NT2/D1 (cell line): ENCODE results near the gene PAX2.

Source experiments
- DNase-seq: peaks from one replicate; pipeline ENCODE4 v3.0.0-alpha.2; 2011; ENCODE audit warnings: low read depth, low spot score
- H3K27me3 ChIP-seq: 2 replicates; pipeline ENCODE4 v1.6.0; 2011; ENCODE audit warnings: mild to moderate bottlenecking; ENCODE audit not compliant: insufficient read length, insufficient read depth
- H3K36me3 ChIP-seq: 2 replicates; pipeline ENCODE4 v1.6.1; 2011; ENCODE audit warnings: mild to moderate bottlenecking, low read length, mixed read lengths; ENCODE audit not compliant: insufficient read depth, insufficient read length
- H3K4me1 ChIP-seq: 2 replicates; pipeline ENCODE4 v1.5.1; 2011; ENCODE audit not compliant: insufficient read depth, insufficient read length
- H3K4me3 ChIP-seq: 2 replicates; pipeline ENCODE4 v1.5.1; 2011; ENCODE audit warnings: low read depth; ENCODE audit not compliant: insufficient read length
- H3K9ac ChIP-seq: 2 replicates; pipeline ENCODE4 v1.6.0; 2011; ENCODE audit warnings: low read depth; ENCODE audit not compliant: insufficient read length
- H3K9me3 ChIP-seq: 2 replicates; pipeline ENCODE4 v1.5.1; 2011; ENCODE audit warnings: mild to moderate bottlenecking, low read length; ENCODE audit not compliant: insufficient read depth
- SUZ12 ChIP-seq: IDR thresholded peaks from 2 replicates; pipeline ENCODE4 v1.6.1; 2011; ENCODE audit not compliant: insufficient read length, insufficient read depth; ENCODE audit errors: extremely low read depth
- YY1 ChIP-seq: IDR thresholded peaks from 2 replicates; pipeline ENCODE4 v1.6.1; 2011; ENCODE audit not compliant: insufficient read length, insufficient read depth
- ZNF274 ChIP-seq: IDR thresholded peaks from 2 replicates; pipeline ENCODE4 v1.6.1; 2011; ENCODE audit warnings: mild to moderate bottlenecking, low read depth, low read length

The PAX2 gene

GRCh38 chr10:100824886-100825285 is 79.5 kb downstream of the PAX2 start:
- no peak for TF ChIP-seq YY1
- no peak for TF ChIP-seq SUZ12
- TF ChIP-seq ZNF274: no peak
- no peak overlapping the region for H3K4me3 ChIP-seq
- no peaks in the 10 kb centered on the region for H3K9me3 ChIP-seq
- H3K4me1 ChIP-seq: peaks cover 5% of the 10 kb centered on the region
- no peaks in the 10 kb centered on the region for H3K36me3 ChIP-seq
- DNase-seq: no peak
- no peak overlapping the region for H3K9ac ChIP-seq
- H3K27me3 ChIP-seq: peaks cover 97% of the 10 kb centered on the region

- no peak for DNase-seq
- no peaks in the 10 kb centered on the region for H3K36me3 ChIP-seq
- H3K4me3 ChIP-seq: no peak overlapping the region
- H3K27me3 ChIP-seq: peaks cover 97% of the 10 kb centered on the region
- no peak overlapping the region for H3K9ac ChIP-seq
- TF ChIP-seq ZNF274: no peak
- no peak for TF ChIP-seq YY1
- TF ChIP-seq SUZ12: no peak
- peaks cover 5% of the 10 kb centered on the region for H3K4me1 ChIP-seq
- H3K9me3 ChIP-seq: no peaks in the 10 kb centered on the region
These were observed 80.0 kb downstream of the PAX2 start for GRCh38 chr10:100825325-100825875.

- TF ChIP-seq SUZ12 (no peak), ZNF274 (no peak), YY1 (no peak)
- peaks cover 98% of the 10 kb centered on the region for H3K27me3 ChIP-seq
- H3K9me3 ChIP-seq: no peaks in the 10 kb centered on the region
- H3K4me1 ChIP-seq: peaks cover 5% of the 10 kb centered on the region
- H3K4me3 ChIP-seq: peak overlapping the region; percentile 36
- no peaks in the 10 kb centered on the region for H3K36me3 ChIP-seq
- no peak overlapping the region for H3K9ac ChIP-seq
- DNase-seq: no peak
These were observed 80.8 kb downstream of the PAX2 start for GRCh38 chr10:100826031-100826651.

GRCh38 chr10:100826661-100826982 is 81.2 kb downstream of the PAX2 start:
- Histone ChIP-seq H3K4me1 (peaks cover 5% of the 10 kb centered on the region), H3K9me3 (no peaks in the 10 kb centered on the region), H3K9ac (peak overlapping the region; percentile 50), H3K27me3 (peaks cover 98% of the 10 kb centered on the region), H3K36me3 (no peaks in the 10 kb centered on the region), H3K4me3 (peak overlapping the region; percentile 36)
- no peak for TF ChIP-seq YY1
- TF ChIP-seq SUZ12: no peak
- TF ChIP-seq ZNF274: no peak
- no peak for DNase-seq

GRCh38 chr10:100826983-100827818 is 81.8 kb downstream of the PAX2 start:
- no peaks in the 10 kb centered on the region for H3K9me3 ChIP-seq
- H3K9ac ChIP-seq: peak overlapping the region; percentile 50
- peaks cover 5% of the 10 kb centered on the region for H3K4me1 ChIP-seq
- H3K27me3 ChIP-seq: peaks cover 98% of the 10 kb centered on the region
- DNase-seq: no peak
- TF ChIP-seq ZNF274 (no peak), YY1 (no peak), SUZ12 (no peak)
- H3K36me3 ChIP-seq: no peaks in the 10 kb centered on the region
- H3K4me3 ChIP-seq: peak overlapping the region; percentile 36

- Histone ChIP-seq H3K9ac (peak overlapping the region; percentile 32), H3K27me3 (peaks cover 98% of the 10 kb centered on the region), H3K4me3 (peak overlapping the region; percentile 32), H3K36me3 (no peaks in the 10 kb centered on the region), H3K4me1 (peaks cover 5% of the 10 kb centered on the region), H3K9me3 (no peaks in the 10 kb centered on the region)
- no peak for DNase-seq
- TF ChIP-seq ZNF274 (no peak), SUZ12 (no peak), YY1 (no peak)
These were observed 82.7 kb downstream of the PAX2 start for GRCh38 chr10:100827819-100828737.

GRCh38 chr10:100828738-100829096 is 83.3 kb downstream of the PAX2 start:
- TF ChIP-seq ZNF274: no peak
- H3K9me3 ChIP-seq: no peaks in the 10 kb centered on the region
- H3K4me3 ChIP-seq: peak overlapping the region; percentile 32
- DNase-seq: no peak
- H3K36me3 ChIP-seq: no peaks in the 10 kb centered on the region
- peaks cover 98% of the 10 kb centered on the region for H3K27me3 ChIP-seq
- peaks cover 5% of the 10 kb centered on the region for H3K4me1 ChIP-seq
- H3K9ac ChIP-seq: peak overlapping the region; percentile 70
